ENCODE results near the gene SNX19. TPM values are rescaled to one million over a fixed set of nuclear protein-coding genes. Genes with fewer than 3 reads are reported as not detected.

SNX19 gene
- total RNA-seq, 1 experiment from 2014 or later = 34.4 TPM

- no peak overlapping the region for H3T11ph ChIP-seq (ENCODE audit: low read length)
- H2BK12ac ChIP-seq (ENCODE audit: insufficient read length, low read depth, low read length) = no peak overlapping the region
- no peak overlapping the region for H3K4me2 ChIP-seq (ENCODE audit: insufficient read depth, insufficient read length, low read length)
- no peak overlapping the region for H2AFZ ChIP-seq (ENCODE audit: low read length)
- H3K27ac Mint-ChIP-seq = peak overlapping the region in 1 of 3 experiments; percentile 55; a peak in 1 of 7 replicates
- H4K91ac ChIP-seq (ENCODE audit: insufficient read length, low read depth, low read length) = no peak overlapping the region
- H3K79me1 ChIP-seq (ENCODE audit: insufficient read depth, low read depth, low read length, poor library complexity, severe bottlenecking) = no peaks in the 10 kb centered on the region
- H3K27me3 ChIP-seq (ENCODE audit: insufficient read depth, low read length) = no peaks in the 10 kb centered on the region
- no peak overlapping the region for H2BK5ac ChIP-seq (ENCODE audit: insufficient read length, low read length)
- no peak overlapping the region for H3K9ac ChIP-seq (ENCODE audit: extremely low read depth, insufficient read length, low read length)
- no CpG with 5 or more reads among the region's 3 CpGs for WGBS (ENCODE audit: extremely low coverage, insufficient read length, low lambda C conversion rate)
- H3K27ac ChIP-seq (ENCODE audit: insufficient read length, low read depth, low read length) = no peak overlapping the region
- no peak overlapping the region for H4K8ac ChIP-seq (replicated peaks; ENCODE audit: insufficient read length, low read depth, low read length)
- H2BK20ac ChIP-seq (ENCODE audit: low read depth, low read length, poor library complexity, severe bottlenecking) = no peak overlapping the region
- no peak overlapping the region for H3K4ac ChIP-seq (ENCODE audit: low read depth, low read length)
- H3K27me3 Mint-ChIP-seq (ENCODE audit: low read depth) = peaks cover 13% of the 10 kb centered on the region; the same call in 1 of the 2 replicates
- H3K56ac ChIP-seq (ENCODE audit: insufficient read length, low read depth, low read length) = no peak overlapping the region
- no peaks in the 10 kb centered on the region for H3K4me1 ChIP-seq (ENCODE audit: insufficient read depth, low read length)
- no peak overlapping the region for H2BK120ac ChIP-seq (ENCODE audit: low read depth, low read length, poor library complexity, severe bottlenecking)
- H3K9me3 ChIP-seq (ENCODE audit: control insufficient read depth, low read depth, low read length) = no peaks in the 10 kb centered on the region
- TF ChIP-seq, protein P1, sequence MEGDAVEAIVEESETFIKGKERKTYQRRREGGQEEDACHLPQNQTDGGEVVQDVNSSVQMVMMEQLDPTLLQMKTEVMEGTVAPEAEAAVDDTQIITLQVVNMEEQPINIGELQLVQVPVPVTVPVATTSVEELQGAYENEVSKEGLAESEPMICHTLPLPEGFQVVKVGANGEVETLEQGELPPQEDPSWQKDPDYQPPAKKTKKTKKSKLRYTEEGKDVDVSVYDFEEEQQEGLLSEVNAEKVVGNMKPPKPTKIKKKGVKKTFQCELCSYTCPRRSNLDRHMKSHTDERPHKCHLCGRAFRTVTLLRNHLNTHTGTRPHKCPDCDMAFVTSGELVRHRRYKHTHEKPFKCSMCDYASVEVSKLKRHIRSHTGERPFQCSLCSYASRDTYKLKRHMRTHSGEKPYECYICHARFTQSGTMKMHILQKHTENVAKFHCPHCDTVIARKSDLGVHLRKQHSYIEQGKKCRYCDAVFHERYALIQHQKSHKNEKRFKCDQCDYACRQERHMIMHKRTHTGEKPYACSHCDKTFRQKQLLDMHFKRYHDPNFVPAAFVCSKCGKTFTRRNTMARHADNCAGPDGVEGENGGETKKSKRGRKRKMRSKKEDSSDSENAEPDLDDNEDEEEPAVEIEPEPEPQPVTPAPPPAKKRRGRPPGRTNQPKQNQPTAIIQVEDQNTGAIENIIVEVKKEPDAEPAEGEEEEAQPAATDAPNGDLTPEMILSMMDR (conservative IDR thresholded peaks at IDR 0.05) = no peak
- no peak overlapping the region for H2AK5ac ChIP-seq (ENCODE audit: insufficient read length, low read length)
- H2BK15ac ChIP-seq (ENCODE audit: low read depth, low read length) = no peak overlapping the region
- H4K20me1 ChIP-seq (ENCODE audit: control insufficient read depth, insufficient read depth, insufficient read length) = no peaks in the 10 kb centered on the region
- no peak overlapping the region for H3K14ac ChIP-seq (ENCODE audit: insufficient read depth, low read length)
- H3K23ac ChIP-seq (ENCODE audit: insufficient read length, low read depth, low read length) = no peak overlapping the region
- DNase-seq = no peak
- no peaks in the 10 kb centered on the region for H3K23me2 ChIP-seq (ENCODE audit: insufficient read length, low read depth, low read length, poor library complexity, severe bottlenecking)
- H3K9me3 Mint-ChIP-seq = peaks cover 0 to 3% of the 10 kb centered on the region in 2 experiments; a peak in 2 of 5 replicates
- H3K18ac ChIP-seq (ENCODE audit: insufficient read length, low read depth, low read length) = no peak overlapping the region
- H3K4me1 Mint-ChIP-seq = peaks cover 4 to 9% of the 10 kb centered on the region in 2 experiments
- peaks cover 0 to 3% (median 0%) of the 10 kb centered on the region in 3 experiments; a peak in 1 of 7 replicates for H3K36me3 Mint-ChIP-seq (ENCODE audit: insufficient read depth in 1 of 3, low read depth in 3 of 3)
- H3K79me2 ChIP-seq (ENCODE audit: insufficient read depth, low read length) = no peaks in the 10 kb centered on the region
- no peak overlapping the region for H3K4me3 Mint-ChIP-seq
- H4K5ac ChIP-seq (ENCODE audit: insufficient read length, low read depth, low read length) = no peak overlapping the region
Measured at GRCh38 chr11:130839981-130840666, 76.2 kb downstream of the SNX19 start.

Data from H9 (cell line).